Activated CD4-positive, alpha-beta T cell treated with anti-CD3 and anti-CD28 coated beads for 36 hours (primary cell): Measurements from ENCODE around the gene TK2. TPM values are rescaled to one million over a fixed set of nuclear protein-coding genes. Genes with fewer than 3 reads are reported as not detected.
"Not testable (repeated sequence)": the region's sequence is repeated elsewhere in the genome, so short reads cannot be mapped to it uniquely, and the experiment has no call there.

ENCODE experiments used
- ATAC-seq: fragments of 200-7000 bp; cut with Tn5 transposase; one replicate; pipeline ENCODE4 v1.10.0; 2021; ENCODE audit warnings: mild to moderate bottlenecking, moderate library complexity
- CTCF ChIA-PET: fragments of 350-600 bp; sonication (Branson Sonifier 250); formaldehyde crosslinking; loops from one replicate; lab custom pipeline; 2021; ENCODE audit warnings: antibody characterized with exemption; lab: Charles Lee
- POLR2A ChIA-PET: fragments of 350-600 bp; sonication (Branson Sonifier 250); formaldehyde crosslinking; loops from one replicate; lab custom pipeline; 2021; ENCODE audit warnings: antibody characterized with exemption, inconsistent platforms; lab: Charles Lee
- DNase-seq: peaks from one replicate; pipeline ENCODE4 v3.0.0-alpha.2; 2020
- H3K27ac Mint-ChIP-seq: one replicate; pipeline ENCODE4 v1.8.0; 2021; ENCODE audit warnings: mixed read lengths
- H3K27me3 Mint-ChIP-seq: one replicate; pipeline ENCODE4 v1.8.0; 2021; ENCODE audit warnings: mixed read lengths
- H3K36me3 Mint-ChIP-seq: one replicate; pipeline ENCODE4 v1.8.0; 2021; ENCODE audit warnings: low read depth, mixed read lengths
- H3K4me1 Mint-ChIP-seq: one replicate; pipeline ENCODE4 v1.8.0; 2021; ENCODE audit warnings: mixed read lengths
- H3K4me3 Mint-ChIP-seq: one replicate; pipeline ENCODE4 v1.8.0; 2021; ENCODE audit warnings: mild to moderate bottlenecking, moderate library complexity, mixed read lengths
- H3K9me3 Mint-ChIP-seq: one replicate; pipeline ENCODE4 v1.8.0; 2021; ENCODE audit warnings: low read depth, mixed read lengths
- intact Hi-C, 2 experiments: fragments of 100-400 bp; cut with DNase I in 1 of 2; cut with micrococcal nuclease in 1 of 2; formaldehyde crosslinking; loops; one replicate each; pipeline versions ENCODE4 v1.14.2 to v1.15.1; 2022 to 2024; cut with DNase I, micrococcal nuclease
- total RNA-seq, 2 experiments: library from RNA; stranded (reverse); gene quantifications; one replicate each; pipeline ENCODE4 v1.2.3, GENCODE V29; 2021

The TK2 gene
- total RNA-seq, 2 experiments from 2014 or later = 3.8 to 6.4 TPM

GRCh38 chr16:66465946-66466345, 84.0 kb downstream of the TK2 start:
- H3K4me1 Mint-ChIP-seq, POLR2A ChIA-PET, H3K9me3 Mint-ChIP-seq, ATAC-seq, H3K36me3 Mint-ChIP-seq, H3K4me3 Mint-ChIP-seq, DNase-seq, H3K27ac Mint-ChIP-seq, intact Hi-C loops: not testable (repeated sequence)
- peaks cover 14% of the 10 kb centered on the region for H3K27me3 Mint-ChIP-seq
- CTCF ChIA-PET = interaction anchor here (0.8 to 1.3 kb wide), 3 partner anchors 17 to 60 kb away, joined by 3 to 4 read pairs (median 3); no protein-coding TSS in a partner anchor

- Mint-ChIP-seq H3K36me3 (no peaks in the 10 kb centered on the region), H3K4me3 (no peak overlapping the region), H3K27me3 (peaks cover 21% of the 10 kb centered on the region), H3K9me3 (peaks cover 3% of the 10 kb centered on the region), H3K4me1 (peaks cover 3% of the 10 kb centered on the region), H3K27ac (no peak overlapping the region)
- ATAC-seq (no peak), DNase-seq (no peak)
- ChIA-PET POLR2A (no interaction called here), CTCF (interaction anchor here (1.1 kb wide), 1 partner anchor 12 kb away, joined by 3 read pairs; no protein-coding TSS in a partner anchor)
- intact Hi-C loops = no loop called here
Observed at GRCh38 chr16:66462912-66463311, 87.0 kb downstream of the TK2 start.

GRCh38 chr16:66460703-66461102, 89.2 kb downstream of the TK2 start:
- Mint-ChIP-seq H3K27me3 (peaks cover 21% of the 10 kb centered on the region), H3K27ac (no peak overlapping the region), H3K36me3 (no peaks in the 10 kb centered on the region), H3K9me3 (no peaks in the 10 kb centered on the region), H3K4me1 (peaks cover 3% of the 10 kb centered on the region), H3K4me3 (no peak overlapping the region)
- DNase-seq (no peak), ATAC-seq (no peak)
- intact Hi-C loops = no loop called here
- POLR2A ChIA-PET = no interaction called here
- CTCF ChIA-PET = no interaction called here

- H3K27me3 Mint-ChIP-seq = peaks cover 18% of the 10 kb centered on the region
- no peak for DNase-seq
- intact Hi-C loops = no loop called here
- ATAC-seq = no peak
- CTCF ChIA-PET = no interaction called here
- no peak overlapping the region for H3K4me3 Mint-ChIP-seq
- H3K9me3 Mint-ChIP-seq = no peaks in the 10 kb centered on the region
- POLR2A ChIA-PET = no interaction called here
- H3K4me1 Mint-ChIP-seq = peaks cover 3% of the 10 kb centered on the region
- H3K27ac Mint-ChIP-seq = no peak overlapping the region
- no peaks in the 10 kb centered on the region for H3K36me3 Mint-ChIP-seq
Observed at GRCh38 chr16:66459878-66460277, 90.0 kb downstream of the TK2 start.

GRCh38 chr16:66458853-66459252, 91.1 kb downstream of the TK2 start:
- Mint-ChIP-seq H3K4me1 (peaks cover under 1% of the 10 kb centered on the region), H3K27me3 (peaks cover 14% of the 10 kb centered on the region), H3K9me3 (no peaks in the 10 kb centered on the region), H3K36me3 (no peaks in the 10 kb centered on the region), H3K4me3 (no peak overlapping the region), H3K27ac (no peak overlapping the region)
- ATAC-seq (no peak), DNase-seq (no peak)
- POLR2A ChIA-PET = no interaction called here
- CTCF ChIA-PET = interaction anchor here (0.7 kb wide), 1 partner anchor 52 kb away, joined by 3 read pairs; no protein-coding TSS in a partner anchor
- intact Hi-C loops = no loop called here

GRCh38 chr16:66458292-66458691, 91.6 kb downstream of the TK2 start:
- intact Hi-C loops = no loop called here
- no peaks in the 10 kb centered on the region for H3K4me1 Mint-ChIP-seq

More at GRCh38 chr16:66458292-66458691, 91.6 kb downstream of the TK2 start:
- POLR2A ChIA-PET = no interaction called here
- H3K9me3 Mint-ChIP-seq = no peaks in the 10 kb centered on the region
- no peaks in the 10 kb centered on the region for H3K36me3 Mint-ChIP-seq
- CTCF ChIA-PET = interaction anchor here (0.7 kb wide), 1 partner anchor 52 kb away, joined by 3 read pairs; no protein-coding TSS in a partner anchor
- H3K4me3 Mint-ChIP-seq = no peak overlapping the region
- ATAC-seq (no peak), DNase-seq (no peak)
- H3K27me3 Mint-ChIP-seq = peaks cover 13% of the 10 kb centered on the region
- H3K27ac Mint-ChIP-seq = no peak overlapping the region

Other genes starting within 250 kb of the TK2 start
- not detected for gene CDH5, start 183.4 kb downstream of the TK2 start, total RNA-seq
- not detected for gene BEAN1, start 122.8 kb downstream of the TK2 start, total RNA-seq
- gene CKLF, start 2.5 kb upstream of the TK2 start, total RNA-seq = 100 to 1,000 TPM in 1 of 2 experiments, 10 to 100 TPM in 1; 93.5 to 122 TPM
- 10 to 100 TPM in 1 of 2 experiments, 1 to 10 TPM in 1; 6.4 to 11.8 TPM for gene CMTM1, start 16.3 kb upstream of the TK2 start, total RNA-seq
- gene CMTM2, start 29.3 kb upstream of the TK2 start, total RNA-seq = under 1 TPM in 1 of 2 experiments, not detected in 1; 0.51 TPM
- gene CMTM3, start 54.6 kb upstream of the TK2 start, total RNA-seq = 10 to 100 TPM; 53.7 to 59.7 TPM
- gene CMTM4, start 146.6 kb upstream of the TK2 start, total RNA-seq = 1 to 10 TPM; 3.3 to 4.5 TPM
- 10 to 100 TPM; 32.3 to 35.7 TPM for gene DYNC1LI2, start 201.5 kb upstream of the TK2 start, total RNA-seq